GM18517 (cell line): ENCODE results near the gene CORO7.
"Not testable (repeated sequence)": the region's sequence is repeated elsewhere in the genome, so short reads cannot be mapped to it uniquely, and the experiment has no call there.

ENCODE experiments used
- ATAC-seq: cut with Tn5 transposase; IDR thresholded peaks from one replicate; pipeline ENCODE4 v1.9.1; 2021; ENCODE audit warnings: mild to moderate bottlenecking, moderate library complexity; ENCODE audit not compliant: unreplicated experiment

Gene CORO7

GRCh38 chr16:4403133-4403949, 13.1 kb downstream of the CORO7 start:
- ATAC-seq = no peak

DNA sequence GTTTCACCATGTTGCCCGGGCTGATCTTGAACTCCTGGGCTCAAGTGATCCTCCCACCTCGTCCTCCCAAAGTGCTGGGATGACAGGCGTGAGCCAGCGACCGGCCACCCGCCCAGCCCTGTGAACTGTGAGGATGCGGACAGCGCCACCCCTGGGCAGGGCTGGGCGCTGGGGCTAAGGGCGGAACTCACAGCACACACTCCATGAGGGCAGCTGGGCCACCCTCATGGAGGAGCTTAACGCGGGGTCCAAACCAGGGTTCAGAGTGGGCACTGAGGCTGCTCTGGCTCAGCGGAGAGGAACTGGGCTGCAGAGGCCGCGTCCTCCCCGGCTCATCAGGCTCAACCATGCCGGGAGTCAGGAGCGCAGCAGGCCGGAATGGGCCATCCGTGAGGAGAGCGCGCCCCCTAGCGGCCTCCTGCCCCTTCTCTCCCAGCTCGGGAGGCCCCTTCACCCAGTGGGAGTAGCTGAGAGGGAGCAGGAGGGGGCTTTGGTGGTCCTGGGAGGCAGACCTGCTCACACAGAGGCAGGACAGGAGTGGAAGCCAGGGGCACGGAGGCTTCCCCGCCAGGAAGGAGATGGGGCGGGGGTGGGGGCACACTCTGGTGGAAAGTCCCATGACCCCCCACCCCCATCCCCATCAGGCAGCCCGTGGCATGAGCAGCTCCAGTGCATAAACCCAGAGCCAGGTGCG, 13.8 kb downstream of the CORO7 start:
- no peak for ATAC-seq

DNA sequence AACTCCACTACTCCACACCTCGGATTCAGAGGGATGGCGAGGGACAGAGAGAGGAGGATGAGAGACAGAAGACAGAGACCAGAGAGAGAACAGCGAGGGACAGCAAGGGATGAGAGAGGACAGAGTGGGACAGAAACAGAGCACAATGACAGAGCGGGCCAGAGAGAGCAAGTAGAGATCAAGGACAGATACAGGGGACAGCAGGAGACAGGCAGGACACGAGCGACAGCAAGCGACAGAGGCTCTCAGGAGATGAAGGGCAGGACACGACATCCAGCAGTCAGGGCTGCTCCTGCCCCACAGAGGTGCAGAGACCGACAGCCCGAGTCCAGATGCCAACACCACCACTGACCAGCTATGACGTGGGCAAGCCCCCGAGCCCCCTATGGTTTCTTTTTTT, 14.9 kb downstream of the CORO7 start:
- ATAC-seq = no peak

DNA sequence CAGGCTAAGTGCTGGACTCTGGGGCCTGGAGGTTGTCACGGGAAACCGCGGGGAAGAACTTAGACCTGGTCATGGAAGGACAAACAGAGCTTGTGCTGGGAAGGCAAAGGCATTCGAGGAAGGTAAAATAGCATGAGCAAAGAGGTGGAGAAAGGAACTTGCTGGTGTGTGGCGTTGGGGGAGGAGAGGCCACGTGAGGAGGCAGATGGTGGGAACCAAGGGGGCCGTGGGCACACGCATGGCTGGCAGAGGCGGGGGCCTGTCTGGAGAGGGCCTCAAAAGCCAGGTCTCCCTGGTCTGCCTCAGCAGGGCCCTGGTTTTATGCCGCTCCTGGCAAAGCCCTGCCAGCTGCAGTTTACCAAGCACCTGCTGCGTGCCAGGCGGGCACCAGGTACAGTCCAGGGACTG, 15.3 kb downstream of the CORO7 start:
- ATAC-seq = no peak

- no peak for ATAC-seq
Observed at GRCh38 chr16:4399001-4399730, 17.2 kb downstream of the CORO7 start.

DNA sequence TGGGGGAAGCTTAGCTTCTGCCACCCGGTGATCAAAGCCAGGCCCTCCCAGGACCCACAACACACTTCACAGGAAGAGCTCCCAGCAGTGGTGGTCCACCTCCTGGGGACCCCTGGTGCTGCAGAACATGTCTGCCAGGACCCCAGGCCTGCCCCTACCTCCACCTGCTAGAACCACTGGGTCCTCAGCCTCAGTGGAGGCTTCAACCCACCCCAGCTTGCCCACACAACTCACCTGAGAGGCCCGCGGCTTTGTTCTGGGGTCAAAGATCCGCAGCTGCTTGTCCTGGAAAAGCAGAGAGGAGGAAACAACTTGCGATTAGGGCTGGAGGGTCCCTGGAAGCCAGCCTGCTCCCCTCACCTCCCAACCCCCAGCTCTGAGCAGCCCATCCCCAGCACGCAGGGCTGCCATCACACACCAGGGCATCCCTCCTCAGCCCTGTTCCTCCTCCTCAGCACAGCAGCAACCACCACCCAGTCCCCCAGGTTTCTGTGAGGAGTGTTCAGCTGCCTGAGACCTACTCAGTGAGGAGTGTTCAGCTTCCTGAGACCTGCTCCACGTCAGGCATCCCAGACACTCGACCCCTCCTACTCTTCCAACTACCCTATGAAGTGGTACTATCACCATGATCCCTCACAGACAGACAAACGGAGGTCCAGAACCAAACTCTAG, 21.2 kb downstream of the CORO7 start:
- no peak for ATAC-seq

DNA sequence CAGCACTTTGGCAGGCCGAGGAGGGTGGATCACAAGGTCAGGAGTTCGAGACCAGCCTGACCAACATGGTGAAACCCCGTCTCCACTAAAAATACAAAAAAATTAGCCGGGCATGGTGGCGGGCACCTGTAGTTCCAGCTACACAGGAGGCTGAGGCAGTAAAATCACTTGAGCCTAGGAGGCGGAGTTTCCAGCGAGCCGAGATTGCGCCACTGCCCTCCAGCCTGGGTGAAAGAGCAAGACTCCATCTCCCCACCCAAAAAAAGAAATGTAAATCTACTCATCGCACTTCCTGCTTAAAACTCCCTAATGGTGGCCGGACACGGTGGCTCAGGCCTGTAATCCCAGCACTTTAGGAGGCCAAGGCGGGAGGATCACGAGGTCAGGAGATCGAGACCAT, 22.5 kb downstream of the CORO7 start:
- ATAC-seq = not testable (repeated sequence)

- no peak for ATAC-seq
Observed at GRCh38 chr16:4393240-4393600, 23.2 kb downstream of the CORO7 start.

DNA sequence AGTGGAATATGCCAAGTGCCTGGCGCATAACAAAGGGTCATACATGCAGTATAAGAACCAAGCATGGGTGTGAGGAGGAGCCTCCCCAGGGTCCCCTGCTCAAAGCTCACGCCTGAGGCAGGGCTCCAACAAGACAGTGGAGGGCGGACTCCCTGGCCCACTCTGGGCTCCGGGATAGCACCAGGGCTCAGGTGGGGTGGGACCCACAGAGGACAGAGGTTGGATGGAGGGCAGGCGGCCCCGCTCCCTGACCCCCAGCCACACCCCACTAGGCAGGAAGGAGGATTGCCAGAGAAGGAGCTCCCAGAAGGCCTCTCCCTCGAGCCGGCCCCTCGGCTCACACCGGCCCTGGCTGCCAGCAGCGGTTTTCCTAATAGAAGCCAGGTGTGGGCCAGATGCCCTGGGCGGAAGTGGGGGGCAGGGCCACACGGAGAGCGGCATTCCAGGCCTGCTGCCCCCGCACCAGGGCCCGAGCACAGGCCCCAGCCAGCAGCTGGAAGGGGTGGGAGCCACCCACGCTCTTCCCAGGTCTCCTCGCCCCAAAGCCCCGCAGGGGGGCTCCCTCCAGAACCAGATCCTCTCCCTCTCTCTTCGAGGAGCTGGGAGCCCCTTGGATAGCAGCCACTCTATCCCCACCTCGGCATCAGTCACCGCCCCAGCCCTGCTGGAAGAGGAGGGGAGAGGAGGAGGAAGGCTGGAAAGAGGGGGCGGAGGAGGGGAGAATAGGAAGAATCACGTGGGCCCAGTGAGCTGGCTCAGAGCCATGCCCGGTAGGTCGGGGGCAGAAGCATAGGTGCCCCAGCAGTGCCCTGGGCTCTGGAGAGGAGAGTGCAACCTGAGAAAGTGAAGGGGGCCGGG, 23.8 kb downstream of the CORO7 start:
- no peak for ATAC-seq

GRCh38 chr16:4391631-4392381, 24.6 kb downstream of the CORO7 start:
- no peak for ATAC-seq

GRCh38 chr16:4390266-4391260, 25.8 kb downstream of the CORO7 start:
- ATAC-seq = no peak

- ATAC-seq = no peak
Observed at GRCh38 chr16:4389051-4389955, 27.1 kb downstream of the CORO7 start.

DNA sequence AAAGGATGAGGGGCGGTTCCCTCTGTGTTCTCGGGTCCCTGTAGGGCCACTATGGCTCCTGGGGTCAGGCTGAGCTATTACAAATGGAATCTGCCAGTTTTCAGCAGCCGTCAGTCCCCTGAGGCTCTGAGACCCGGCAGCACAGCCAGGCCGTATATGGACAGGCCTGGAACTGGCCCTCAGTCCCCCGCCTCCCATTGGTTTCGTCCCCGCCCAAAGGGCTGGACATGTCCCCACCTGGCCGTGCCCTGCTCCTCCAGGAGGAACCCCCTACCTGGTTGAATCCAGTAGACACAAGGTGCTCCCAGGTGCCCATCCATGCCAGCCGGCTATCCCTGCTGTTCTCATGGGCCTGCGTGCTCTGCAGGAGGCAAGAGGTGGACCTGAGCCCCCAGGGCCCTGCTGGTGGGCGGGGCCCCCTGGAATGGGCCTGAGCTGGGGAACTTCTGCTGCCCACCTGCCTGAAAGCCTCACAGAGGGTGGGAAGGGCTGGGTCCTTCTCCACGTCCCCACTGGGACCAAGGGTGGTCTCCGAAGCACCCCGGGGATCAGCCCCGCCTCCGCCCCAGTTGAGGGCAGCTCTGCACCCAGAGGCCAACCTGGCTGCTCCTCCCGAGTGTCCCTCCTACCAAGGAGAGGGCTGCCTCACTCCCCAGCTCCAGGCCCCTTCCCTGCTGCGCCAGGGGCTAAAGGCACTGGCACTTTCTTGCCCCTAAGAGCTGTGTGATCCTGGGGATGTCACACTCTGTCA, 27.9 kb downstream of the CORO7 start:
- no peak for ATAC-seq

GRCh38 chr16:4387781-4388180, 28.6 kb downstream of the CORO7 start:
- ATAC-seq = no peak

GRCh38 chr16:4386951-4387565, 29.3 kb downstream of the CORO7 start:
- no peak for ATAC-seq

GRCh38 chr16:4386451-4386805, 30.0 kb downstream of the CORO7 start:
- ATAC-seq = no peak
